PC-3 (cell line): Measurements from ENCODE around the gene KCNQ5.

ENCODE experiments used
- CTCF ChIP-seq: fragments of 300-600 bp; sonication (generic); conservative IDR thresholded peaks from 2 replicates; pipeline ENCODE4 v1.5.1; 2017; ENCODE audit warnings: antibody characterized with exemption, low read depth, mild to moderate bottlenecking, low read length
- EZH2 ChIP-seq: fragments of 300-600 bp; sonication (generic); IDR thresholded peaks from one replicate; pipeline ENCODE4 v1.6.1; 2017; ENCODE audit warnings: antibody characterized with exemption, mild to moderate bottlenecking, low read length; ENCODE audit not compliant: unreplicated experiment
- EZH2phosphoT487 ChIP-seq: fragments of 300-600 bp; sonication (generic); IDR thresholded peaks from 2 replicates; pipeline ENCODE4 v1.6.1; 2018; ENCODE audit warnings: mild to moderate bottlenecking, antibody characterized with exemption, low read length, borderline replicate concordance

- TF ChIP-seq CTCF (no peak), EZH2 (no peak), EZH2phosphoT487 (no peak)
Observed at GRCh38 chr6:72699159-72699558, 77.3 kb downstream of the KCNQ5 start.
